Measurements from ENCODE around the gene OR7C2.

Gene OR7C2

DNA sequence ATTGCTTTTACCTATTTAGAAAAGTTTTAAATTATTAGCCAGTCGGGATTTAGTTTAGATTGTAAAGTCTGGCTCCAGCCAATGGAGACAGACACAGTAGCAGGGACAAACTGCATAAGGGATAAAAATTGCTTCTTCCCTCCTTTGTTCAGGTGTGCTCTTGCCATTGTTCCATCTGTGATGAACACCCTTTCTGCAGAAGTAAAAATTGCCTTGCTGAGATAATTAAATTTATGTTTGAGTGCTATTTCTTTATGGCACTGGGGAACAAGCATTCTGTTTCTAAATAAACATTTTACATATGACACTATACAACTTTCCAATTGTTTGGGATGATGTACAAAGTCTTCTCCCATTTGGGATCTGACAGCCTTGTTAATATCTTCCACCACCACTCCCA lies 18.0 kb downstream of the OR7C2 start:
- TF ChIP-seq, protein P1, sequence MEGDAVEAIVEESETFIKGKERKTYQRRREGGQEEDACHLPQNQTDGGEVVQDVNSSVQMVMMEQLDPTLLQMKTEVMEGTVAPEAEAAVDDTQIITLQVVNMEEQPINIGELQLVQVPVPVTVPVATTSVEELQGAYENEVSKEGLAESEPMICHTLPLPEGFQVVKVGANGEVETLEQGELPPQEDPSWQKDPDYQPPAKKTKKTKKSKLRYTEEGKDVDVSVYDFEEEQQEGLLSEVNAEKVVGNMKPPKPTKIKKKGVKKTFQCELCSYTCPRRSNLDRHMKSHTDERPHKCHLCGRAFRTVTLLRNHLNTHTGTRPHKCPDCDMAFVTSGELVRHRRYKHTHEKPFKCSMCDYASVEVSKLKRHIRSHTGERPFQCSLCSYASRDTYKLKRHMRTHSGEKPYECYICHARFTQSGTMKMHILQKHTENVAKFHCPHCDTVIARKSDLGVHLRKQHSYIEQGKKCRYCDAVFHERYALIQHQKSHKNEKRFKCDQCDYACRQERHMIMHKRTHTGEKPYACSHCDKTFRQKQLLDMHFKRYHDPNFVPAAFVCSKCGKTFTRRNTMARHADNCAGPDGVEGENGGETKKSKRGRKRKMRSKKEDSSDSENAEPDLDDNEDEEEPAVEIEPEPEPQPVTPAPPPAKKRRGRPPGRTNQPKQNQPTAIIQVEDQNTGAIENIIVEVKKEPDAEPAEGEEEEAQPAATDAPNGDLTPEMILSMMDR (IDR thresholded peaks at IDR 0.05; ENCODE audit: borderline replicate concordance, insufficient read depth, low read depth, low read length): no peak

GRCh38 chr19:14961956-14962685 lies 20.8 kb downstream of the OR7C2 start:
- TF ChIP-seq, protein P1 (IDR thresholded peaks at IDR 0.05; ENCODE audit: borderline replicate concordance, insufficient read depth, low read depth, low read length): no peak
- no peak overlapping the region for H3K4me3 ChIP-seq (ENCODE audit: low read depth, low read length)

More for the DNA sequence above, 18.0 kb downstream of the OR7C2 start:
- H3K4me3 ChIP-seq (ENCODE audit: low read depth, low read length): no peak overlapping the region

- TF ChIP-seq, protein P1 (IDR thresholded peaks at IDR 0.05; ENCODE audit: borderline replicate concordance, insufficient read depth, low read depth, low read length): no peak
- no peak overlapping the region for H3K4me3 ChIP-seq (ENCODE audit: low read depth, low read length)
Measured at GRCh38 chr19:14968247-14968646, 27.0 kb downstream of the OR7C2 start.

GRCh38 chr19:14971474-14971873 lies 30.2 kb downstream of the OR7C2 start:
- TF ChIP-seq, protein P1 (IDR thresholded peaks at IDR 0.05; ENCODE audit: borderline replicate concordance, insufficient read depth, low read depth, low read length): no peak
- no peak overlapping the region for H3K4me3 ChIP-seq (ENCODE audit: low read depth, low read length)

DNA sequence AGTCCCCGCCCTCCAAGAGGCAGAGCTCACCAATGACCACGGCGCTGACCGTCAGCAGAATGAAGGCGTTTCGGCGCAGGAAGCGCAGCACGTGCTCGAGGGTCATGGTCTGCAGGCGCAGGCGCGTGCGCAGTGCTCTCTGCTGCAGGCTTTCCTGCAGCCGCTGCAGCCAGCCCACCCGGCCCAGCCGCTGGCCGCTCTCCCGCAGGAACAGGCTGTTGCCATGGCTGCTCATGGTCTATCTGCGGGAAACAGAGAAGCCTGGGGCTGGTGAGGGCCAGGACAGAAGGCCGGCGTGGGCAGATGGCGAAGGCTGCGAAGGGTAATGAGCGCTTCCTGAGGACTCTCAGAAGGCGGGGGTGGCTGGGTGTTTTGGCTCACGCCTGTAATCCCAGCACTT lies 31.4 kb downstream of the OR7C2 start:
- TF ChIP-seq, protein P1 (IDR thresholded peaks at IDR 0.05; ENCODE audit: borderline replicate concordance, insufficient read depth, low read depth, low read length): no peak

GRCh38 chr19:14974488-14974887 lies 33.2 kb downstream of the OR7C2 start:
- TF ChIP-seq, protein P1 (IDR thresholded peaks at IDR 0.05; ENCODE audit: borderline replicate concordance, insufficient read depth, low read depth, low read length): no peak
- H3K4me3 ChIP-seq (ENCODE audit: low read depth, low read length): no peak overlapping the region

More for the DNA sequence above, 31.4 kb downstream of the OR7C2 start:
- H3K4me3 ChIP-seq (ENCODE audit: low read depth, low read length): no peak overlapping the region

DNA sequence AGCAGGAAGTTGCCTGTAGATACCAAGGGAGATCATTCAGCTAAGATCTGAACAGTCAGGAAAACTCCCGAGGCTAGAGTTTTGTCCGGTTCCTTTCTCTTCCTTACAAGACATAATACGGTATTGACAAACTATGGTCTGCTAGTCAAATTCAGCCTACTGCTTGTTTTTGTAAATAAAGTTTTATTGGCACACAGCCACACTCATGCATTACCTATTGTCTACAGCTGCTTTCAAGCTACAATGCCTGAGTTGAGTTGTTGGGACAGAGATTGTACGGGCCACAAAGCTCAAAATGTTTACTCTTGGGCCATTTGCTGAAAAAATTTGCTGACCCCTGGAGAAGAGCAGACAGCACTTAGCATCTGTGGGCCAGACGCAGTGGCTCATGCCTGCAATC lies 35.8 kb downstream of the OR7C2 start:
- no peak overlapping the region for H3K4me3 ChIP-seq (ENCODE audit: low read depth, low read length)
- TF ChIP-seq, protein P1 (IDR thresholded peaks at IDR 0.05; ENCODE audit: borderline replicate concordance, insufficient read depth, low read depth, low read length): no peak

All from GM12875 (cell line).